GM23338 (cell line): ENCODE results near the gene ATAD5. TPM values are rescaled to one million over a fixed set of nuclear protein-coding genes. Genes with fewer than 3 reads are reported as not detected.

Experiments used
- ATAC-seq: fragments of 200-7000 bp; cut with Tn5 transposase; 3 replicates; pipeline ENCODE4 v1.9.1; 2020
- DNase-seq: peaks from one replicate; pipeline ENCODE4 v3.0.0-alpha.2; 2015; ENCODE audit warnings: low spot score
- H2AFZ ChIP-seq: fragments of 200-600 bp; sonication (generic); 2 replicates; pipeline ENCODE4 v1.8.0; 2016; ENCODE audit warnings: antibody characterized with exemption, mild to moderate bottlenecking, moderate library complexity
- H3F3A ChIP-seq: fragments of 200-600 bp; sonication (generic); replicated peaks from 2 replicates; pipeline ENCODE4 v1.8.0; 2017; ENCODE audit warnings: antibody characterized with exemption, mixed run types, low read depth
- H3K27ac ChIP-seq: fragments of 200-600 bp; sonication (generic); 2 replicates; pipeline ENCODE4 v1.6.1; 2016; ENCODE audit warnings: low read depth
- H3K27me3 ChIP-seq: fragments of 200-600 bp; sonication (generic); 2 replicates; pipeline ENCODE4 v1.8.0; 2016; ENCODE audit warnings: mild to moderate bottlenecking, mixed run types, moderate library complexity; ENCODE audit not compliant: insufficient read depth
- H3K36me3 ChIP-seq: fragments of 200-600 bp; sonication (generic); 2 replicates; pipeline ENCODE4 v1.8.0; 2016; ENCODE audit warnings: mild to moderate bottlenecking; ENCODE audit not compliant: insufficient read depth
- H3K4me1 ChIP-seq: fragments of 200-600 bp; sonication (generic); 2 replicates; pipeline ENCODE4 v1.8.0; 2016; ENCODE audit warnings: mild to moderate bottlenecking, moderate library complexity; ENCODE audit not compliant: insufficient read depth
- H3K4me2 ChIP-seq: fragments of 200-600 bp; sonication (generic); 2 replicates; pipeline ENCODE4 v1.7.1; 2017; ENCODE audit warnings: mixed run types
- H3K4me3 ChIP-seq: fragments of 200-600 bp; sonication (generic); 2 replicates; pipeline ENCODE4 v1.6.1; 2016; ENCODE audit warnings: mixed run types
- H3K79me2 ChIP-seq: fragments of 200-600 bp; sonication (generic); replicated peaks from 2 replicates; pipeline ENCODE4 v1.8.0; 2017; ENCODE audit warnings: mild to moderate bottlenecking; ENCODE audit not compliant: insufficient read depth
- H3K9me2 ChIP-seq: fragments of 200-600 bp; sonication (generic); 2 replicates; pipeline ENCODE4 v1.8.0; 2017; ENCODE audit not compliant: insufficient read depth
- H4K20me1 ChIP-seq: fragments of 200-600 bp; sonication (generic); replicated peaks from 2 replicates; pipeline ENCODE4 v1.8.0; 2017; ENCODE audit warnings: mild to moderate bottlenecking; ENCODE audit not compliant: insufficient read depth
- H3K27ac Mint-ChIP-seq: 2 replicates; pipeline ENCODE4 v1.8.0; 2020; ENCODE audit warnings: inconsistent platforms, mild to moderate bottlenecking, moderate library complexity, mixed read lengths
- H3K27me3 Mint-ChIP-seq: 3 replicates; pipeline ENCODE4 v1.8.0; 2022; ENCODE audit warnings: low read depth, mild to moderate bottlenecking, moderate library complexity, mixed read lengths, inconsistent platforms; ENCODE audit not compliant: insufficient read depth, poor library complexity
- H3K36me3 Mint-ChIP-seq: 3 replicates; pipeline ENCODE4 v1.8.0; 2021; ENCODE audit warnings: low read depth, mild to moderate bottlenecking, inconsistent platforms, moderate library complexity, mixed read lengths
- H3K4me1 Mint-ChIP-seq: 3 replicates; pipeline ENCODE4 v1.8.0; 2020; ENCODE audit warnings: mild to moderate bottlenecking, inconsistent platforms, mixed read lengths
- H3K4me3 Mint-ChIP-seq: 3 replicates; pipeline ENCODE4 v1.8.0; 2021; ENCODE audit warnings: moderate library complexity, mild to moderate bottlenecking, inconsistent platforms, mixed read lengths
- H3K9me3 Mint-ChIP-seq: 3 replicates; pipeline ENCODE4 v1.8.0; 2020; ENCODE audit warnings: moderate library complexity, mild to moderate bottlenecking, inconsistent platforms, mixed read lengths
- CTCF ChIP-seq, 2 experiments: fragments of 200-600 bp in 1 of 2; sonication (generic) in 1 of 2; conservative IDR thresholded peaks; 2 replicates each; pipeline versions ENCODE4 v1.5.1 to v1.6.1; 2016 to 2017; ENCODE audit warnings: antibody characterized with exemption in 2 of 2, low read depth in 2 of 2, mild to moderate bottlenecking in 2 of 2, moderate library complexity in 1 of 2
- EZH2 ChIP-seq: fragments of 200-600 bp; sonication (generic); IDR thresholded peaks from one replicate; pipeline ENCODE4 v1.8.0; 2017; ENCODE audit warnings: antibody characterized with exemption, mild to moderate bottlenecking, low read depth; ENCODE audit not compliant: unreplicated experiment
- EZH2phosphoT487 ChIP-seq: fragments of 200-600 bp; sonication (generic); IDR thresholded peaks from one replicate; pipeline ENCODE4 v1.8.1; 2018; ENCODE audit warnings: antibody characterized with exemption; ENCODE audit not compliant: unreplicated experiment
- JUNB ChIP-seq: IDR thresholded peaks from one replicate; pipeline ENCODE4 v1.6.1; 2016; ENCODE audit warnings: antibody characterized with exemption; ENCODE audit not compliant: unreplicated experiment
- NANOG ChIP-seq: IDR thresholded peaks from 2 replicates; pipeline ENCODE4 v1.6.1; 2016; ENCODE audit warnings: antibody characterized with exemption, borderline replicate concordance
- POLR2AphosphoS5 ChIP-seq: IDR thresholded peaks from 2 replicates; pipeline ENCODE4 v1.6.1; 2016; ENCODE audit warnings: antibody characterized with exemption, low read depth
- REST ChIP-seq: IDR thresholded peaks from one replicate; pipeline ENCODE4 v1.6.1; 2018; ENCODE audit warnings: antibody characterized with exemption; ENCODE audit not compliant: unreplicated experiment
- STAT1 ChIP-seq: IDR thresholded peaks from one replicate; pipeline ENCODE4 v1.6.1; 2016; ENCODE audit warnings: antibody characterized with exemption; ENCODE audit not compliant: unreplicated experiment
- ZNF114 ChIP-seq: fragments of 250-450 bp; sonication (Bioruptor Pico); IDR thresholded peaks from 2 replicates; pipeline ENCODE4 v1.5.0; 2020; ENCODE audit warnings: mild to moderate bottlenecking, moderate library complexity
- ZNF331 ChIP-seq: fragments of 250-450 bp; sonication (Bioruptor Pico); IDR thresholded peaks from 2 replicates; pipeline ENCODE4 v1.5.0; 2020; ENCODE audit warnings: low read depth, mild to moderate bottlenecking, moderate library complexity
- polyA plus RNA-seq: library from polyadenylated mRNA; unstranded; fragments of >200 nt; fragmentation: Nextera tagmentation; extraction: Ambion mirVana; gene quantifications from 2 replicates; pipeline ENCODE4 v1.2.1, GENCODE V29; 2016
- total RNA-seq: library from RNA; depleted of rRNA; stranded (reverse); fragments of >200 nt; shearing (Covaris generic); gene quantifications from 2 replicates; pipeline ENCODE4 v1.2.3, GENCODE V29; 2014
- TF ChIP-seq, protein P1 (sequence below): IDR thresholded peaks from 2 replicates; pipeline ENCODE4 v1.6.1; 2016; ENCODE audit warnings: antibody characterized with exemption
- TF ChIP-seq, protein P2 (sequence below): fragments of 250-450 bp; sonication (Bioruptor Pico); IDR thresholded peaks from 2 replicates; pipeline ENCODE4 v1.5.0; 2020; ENCODE audit warnings: mild to moderate bottlenecking, moderate library complexity

Gene ATAD5
- total and polyA plus RNA-seq, 2 experiments from 2014 or later, result 24.2 to 30.9 TPM

DNA sequence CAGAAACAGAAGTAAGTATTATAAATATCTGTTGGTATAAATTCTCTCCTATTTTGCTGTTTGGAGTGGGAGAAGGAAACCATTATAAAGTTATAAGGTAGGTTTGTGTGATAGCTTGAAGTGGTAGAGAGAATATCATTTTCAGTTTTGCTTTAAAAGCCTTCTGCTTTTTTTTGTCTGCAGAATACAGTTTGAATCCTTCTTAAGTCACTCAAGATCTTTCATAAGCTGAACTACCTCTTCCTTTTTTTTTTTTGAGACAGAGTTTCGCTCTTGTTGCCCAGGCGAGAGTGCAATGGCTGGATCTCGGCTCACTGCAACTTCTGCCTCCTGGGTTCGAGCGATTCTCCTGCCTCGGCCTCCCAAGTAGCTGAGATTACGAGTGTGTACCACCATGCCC, 9.0 kb downstream of the ATAD5 start:
- no peaks in the 10 kb centered on the region for H3K27me3 ChIP-seq
- H3K4me1 ChIP-seq, result no peaks in the 10 kb centered on the region
- H3K9me3 Mint-ChIP-seq, result no peaks in the 10 kb centered on the region
- H3K4me2 ChIP-seq, result no peak overlapping the region
- no peak overlapping the region for H2AFZ ChIP-seq
- H4K20me1 ChIP-seq, result peaks cover 16% of the 10 kb centered on the region
- no peaks in the 10 kb centered on the region for H3K4me1 Mint-ChIP-seq
- no peak overlapping the region for H3K4me3 ChIP-seq
- no peak overlapping the region for H3K27ac Mint-ChIP-seq
- DNase-seq (no peak), ATAC-seq (no peak)
- H3K36me3 Mint-ChIP-seq, result peaks cover 69% of the 10 kb centered on the region
- no peak overlapping the region for H3K27ac ChIP-seq
- no peak for TF ChIP-seq ZNF331
- TF ChIP-seq REST, result no peak
- no peak for TF ChIP-seq STAT1
- TF ChIP-seq, protein P1, sequence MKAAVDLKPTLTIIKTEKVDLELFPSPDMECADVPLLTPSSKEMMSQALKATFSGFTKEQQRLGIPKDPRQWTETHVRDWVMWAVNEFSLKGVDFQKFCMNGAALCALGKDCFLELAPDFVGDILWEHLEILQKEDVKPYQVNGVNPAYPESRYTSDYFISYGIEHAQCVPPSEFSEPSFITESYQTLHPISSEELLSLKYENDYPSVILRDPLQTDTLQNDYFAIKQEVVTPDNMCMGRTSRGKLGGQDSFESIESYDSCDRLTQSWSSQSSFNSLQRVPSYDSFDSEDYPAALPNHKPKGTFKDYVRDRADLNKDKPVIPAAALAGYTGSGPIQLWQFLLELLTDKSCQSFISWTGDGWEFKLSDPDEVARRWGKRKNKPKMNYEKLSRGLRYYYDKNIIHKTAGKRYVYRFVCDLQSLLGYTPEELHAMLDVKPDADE, result no peak
- TF ChIP-seq EZH2, result no peak
- no peak for TF ChIP-seq EZH2phosphoT487
- TF ChIP-seq JUNB, result no peak
- TF ChIP-seq POLR2AphosphoS5, result no peak
- TF ChIP-seq CTCF (conservative IDR thresholded peaks at IDR 0.05; ENCODE audit: low read depth in 2 of 2), result no peak
- TF ChIP-seq, protein P2, sequence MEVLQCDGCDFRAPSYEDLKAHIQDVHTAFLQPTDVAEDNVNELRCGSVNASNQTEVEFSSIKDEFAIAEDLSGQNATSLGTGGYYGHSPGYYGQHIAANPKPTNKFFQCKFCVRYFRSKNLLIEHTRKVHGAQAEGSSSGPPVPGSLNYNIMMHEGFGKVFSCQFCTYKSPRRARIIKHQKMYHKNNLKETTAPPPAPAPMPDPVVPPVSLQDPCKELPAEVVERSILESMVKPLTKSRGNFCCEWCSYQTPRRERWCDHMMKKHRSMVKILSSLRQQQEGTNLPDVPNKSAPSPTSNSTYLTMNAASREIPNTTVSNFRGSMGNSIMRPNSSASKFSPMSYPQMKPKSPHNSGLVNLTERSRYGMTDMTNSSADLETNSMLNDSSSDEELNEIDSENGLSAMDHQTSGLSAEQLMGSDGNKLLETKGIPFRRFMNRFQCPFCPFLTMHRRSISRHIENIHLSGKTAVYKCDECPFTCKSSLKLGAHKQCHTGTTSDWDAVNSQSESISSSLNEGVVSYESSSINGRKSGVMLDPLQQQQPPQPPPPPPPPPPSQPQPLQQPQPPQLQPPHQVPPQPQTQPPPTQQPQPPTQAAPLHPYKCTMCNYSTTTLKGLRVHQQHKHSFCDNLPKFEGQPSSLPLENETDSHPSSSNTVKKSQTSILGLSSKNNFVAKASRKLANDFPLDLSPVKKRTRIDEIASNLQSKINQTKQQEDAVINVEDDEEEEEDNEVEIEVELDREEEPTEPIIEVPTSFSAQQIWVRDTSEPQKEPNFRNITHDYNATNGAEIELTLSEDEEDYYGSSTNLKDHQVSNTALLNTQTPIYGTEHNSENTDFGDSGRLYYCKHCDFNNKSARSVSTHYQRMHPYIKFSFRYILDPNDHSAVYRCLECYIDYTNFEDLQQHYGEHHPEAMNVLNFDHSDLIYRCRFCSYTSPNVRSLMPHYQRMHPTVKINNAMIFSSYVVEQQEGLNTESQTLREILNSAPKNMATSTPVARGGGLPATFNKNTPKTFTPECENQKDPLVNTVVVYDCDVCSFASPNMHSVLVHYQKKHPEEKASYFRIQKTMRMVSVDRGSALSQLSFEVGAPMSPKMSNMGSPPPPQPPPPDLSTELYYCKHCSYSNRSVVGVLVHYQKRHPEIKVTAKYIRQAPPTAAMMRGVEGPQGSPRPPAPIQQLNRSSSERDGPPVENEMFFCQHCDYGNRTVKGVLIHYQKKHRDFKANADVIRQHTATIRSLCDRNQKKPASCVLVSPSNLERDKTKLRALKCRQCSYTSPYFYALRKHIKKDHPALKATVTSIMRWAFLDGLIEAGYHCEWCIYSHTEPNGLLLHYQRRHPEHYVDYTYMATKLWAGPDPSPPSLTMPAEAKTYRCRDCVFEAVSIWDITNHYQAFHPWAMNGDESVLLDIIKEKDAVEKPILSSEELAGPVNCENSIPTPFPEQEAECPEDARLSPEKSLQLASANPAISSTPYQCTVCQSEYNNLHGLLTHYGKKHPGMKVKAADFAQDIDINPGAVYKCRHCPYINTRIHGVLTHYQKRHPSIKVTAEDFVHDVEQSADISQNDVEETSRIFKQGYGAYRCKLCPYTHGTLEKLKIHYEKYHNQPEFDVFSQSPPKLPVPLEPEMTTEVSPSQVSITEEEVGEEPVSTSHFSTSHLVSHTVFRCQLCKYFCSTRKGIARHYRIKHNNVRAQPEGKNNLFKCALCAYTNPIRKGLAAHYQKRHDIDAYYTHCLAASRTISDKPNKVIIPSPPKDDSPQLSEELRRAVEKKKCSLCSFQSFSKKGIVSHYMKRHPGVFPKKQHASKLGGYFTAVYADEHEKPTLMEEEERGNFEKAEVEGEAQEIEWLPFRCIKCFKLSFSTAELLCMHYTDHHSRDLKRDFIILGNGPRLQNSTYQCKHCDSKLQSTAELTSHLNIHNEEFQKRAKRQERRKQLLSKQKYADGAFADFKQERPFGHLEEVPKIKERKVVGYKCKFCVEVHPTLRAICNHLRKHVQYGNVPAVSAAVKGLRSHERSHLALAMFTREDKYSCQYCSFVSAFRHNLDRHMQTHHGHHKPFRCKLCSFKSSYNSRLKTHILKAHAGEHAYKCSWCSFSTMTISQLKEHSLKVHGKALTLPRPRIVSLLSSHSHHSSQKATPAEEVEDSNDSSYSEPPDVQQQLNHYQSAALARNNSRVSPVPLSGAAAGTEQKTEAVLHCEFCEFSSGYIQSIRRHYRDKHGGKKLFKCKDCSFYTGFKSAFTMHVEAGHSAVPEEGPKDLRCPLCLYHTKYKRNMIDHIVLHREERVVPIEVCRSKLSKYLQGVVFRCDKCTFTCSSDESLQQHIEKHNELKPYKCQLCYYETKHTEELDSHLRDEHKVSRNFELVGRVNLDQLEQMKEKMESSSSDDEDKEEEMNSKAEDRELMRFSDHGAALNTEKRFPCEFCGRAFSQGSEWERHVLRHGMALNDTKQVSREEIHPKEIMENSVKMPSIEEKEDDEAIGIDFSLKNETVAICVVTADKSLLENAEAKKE, result no peak
- no peak for TF ChIP-seq NANOG
- no peak for TF ChIP-seq ZNF114 (CRISPR knock-in tag)
- no peak overlapping the region for H3K4me3 Mint-ChIP-seq
- peaks cover 45% of the 10 kb centered on the region for H3K36me3 ChIP-seq
- peaks cover 2% of the 10 kb centered on the region; the same call in 1 of the 2 replicates for H3K79me2 ChIP-seq
- no peaks in the 10 kb centered on the region for H3K27me3 Mint-ChIP-seq
- no peaks in the 10 kb centered on the region for H3K9me2 ChIP-seq
- no peaks in the 10 kb centered on the region for H3F3A ChIP-seq
